ENCODE measurements around the gene ARHGAP26. TPM values are rescaled to one million over a fixed set of nuclear protein-coding genes. Genes with fewer than 3 reads are reported as not detected.

Gene ARHGAP26
- total RNA-seq, 1 experiment from 2014 or later, result 65.5 TPM

DNA sequence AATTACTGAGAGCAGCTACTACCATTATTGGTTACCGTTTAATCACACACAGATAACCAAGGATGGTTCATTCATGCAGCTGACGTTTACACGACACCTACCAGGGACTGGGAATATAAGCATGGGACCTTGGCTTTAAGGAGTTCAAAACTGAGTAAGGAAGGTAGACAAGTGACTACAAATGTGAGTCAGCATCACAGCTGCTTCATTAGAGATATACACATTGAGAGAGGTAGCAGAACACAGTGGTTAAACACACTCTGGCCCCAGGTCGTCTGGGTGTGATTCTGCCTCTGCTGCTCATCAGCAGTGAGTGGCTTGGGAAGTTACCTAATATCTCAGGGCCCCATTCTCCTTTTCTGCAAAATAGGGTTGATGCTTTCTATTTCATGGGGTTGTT, 364.7 kb downstream of the ARHGAP26 start:
- ATAC-seq, result no peak
- ChIA-PET CTCF (interaction anchor here (0.6 kb wide), 1 partner anchor 132 kb away, joined by 3 read pairs; no protein-coding TSS in a partner anchor), POLR2A (no interaction called here)
- TF ChIP-seq POLR2AphosphoS5 (IDR thresholded peaks at IDR 0.05; ENCODE audit: low read depth, low read length) (no peak), SIN3A (IDR thresholded peaks at IDR 0.05; ENCODE audit: borderline replicate concordance, insufficient read depth, low read depth, low read length) (no peak), TCF7L2 (IDR thresholded peaks at IDR 0.05; ENCODE audit: low read depth, low read length) (no peak)
- TF ChIP-seq, protein P1, sequence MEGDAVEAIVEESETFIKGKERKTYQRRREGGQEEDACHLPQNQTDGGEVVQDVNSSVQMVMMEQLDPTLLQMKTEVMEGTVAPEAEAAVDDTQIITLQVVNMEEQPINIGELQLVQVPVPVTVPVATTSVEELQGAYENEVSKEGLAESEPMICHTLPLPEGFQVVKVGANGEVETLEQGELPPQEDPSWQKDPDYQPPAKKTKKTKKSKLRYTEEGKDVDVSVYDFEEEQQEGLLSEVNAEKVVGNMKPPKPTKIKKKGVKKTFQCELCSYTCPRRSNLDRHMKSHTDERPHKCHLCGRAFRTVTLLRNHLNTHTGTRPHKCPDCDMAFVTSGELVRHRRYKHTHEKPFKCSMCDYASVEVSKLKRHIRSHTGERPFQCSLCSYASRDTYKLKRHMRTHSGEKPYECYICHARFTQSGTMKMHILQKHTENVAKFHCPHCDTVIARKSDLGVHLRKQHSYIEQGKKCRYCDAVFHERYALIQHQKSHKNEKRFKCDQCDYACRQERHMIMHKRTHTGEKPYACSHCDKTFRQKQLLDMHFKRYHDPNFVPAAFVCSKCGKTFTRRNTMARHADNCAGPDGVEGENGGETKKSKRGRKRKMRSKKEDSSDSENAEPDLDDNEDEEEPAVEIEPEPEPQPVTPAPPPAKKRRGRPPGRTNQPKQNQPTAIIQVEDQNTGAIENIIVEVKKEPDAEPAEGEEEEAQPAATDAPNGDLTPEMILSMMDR (IDR thresholded peaks at IDR 0.05), result no peak
- TF ChIP-seq, protein P2, sequence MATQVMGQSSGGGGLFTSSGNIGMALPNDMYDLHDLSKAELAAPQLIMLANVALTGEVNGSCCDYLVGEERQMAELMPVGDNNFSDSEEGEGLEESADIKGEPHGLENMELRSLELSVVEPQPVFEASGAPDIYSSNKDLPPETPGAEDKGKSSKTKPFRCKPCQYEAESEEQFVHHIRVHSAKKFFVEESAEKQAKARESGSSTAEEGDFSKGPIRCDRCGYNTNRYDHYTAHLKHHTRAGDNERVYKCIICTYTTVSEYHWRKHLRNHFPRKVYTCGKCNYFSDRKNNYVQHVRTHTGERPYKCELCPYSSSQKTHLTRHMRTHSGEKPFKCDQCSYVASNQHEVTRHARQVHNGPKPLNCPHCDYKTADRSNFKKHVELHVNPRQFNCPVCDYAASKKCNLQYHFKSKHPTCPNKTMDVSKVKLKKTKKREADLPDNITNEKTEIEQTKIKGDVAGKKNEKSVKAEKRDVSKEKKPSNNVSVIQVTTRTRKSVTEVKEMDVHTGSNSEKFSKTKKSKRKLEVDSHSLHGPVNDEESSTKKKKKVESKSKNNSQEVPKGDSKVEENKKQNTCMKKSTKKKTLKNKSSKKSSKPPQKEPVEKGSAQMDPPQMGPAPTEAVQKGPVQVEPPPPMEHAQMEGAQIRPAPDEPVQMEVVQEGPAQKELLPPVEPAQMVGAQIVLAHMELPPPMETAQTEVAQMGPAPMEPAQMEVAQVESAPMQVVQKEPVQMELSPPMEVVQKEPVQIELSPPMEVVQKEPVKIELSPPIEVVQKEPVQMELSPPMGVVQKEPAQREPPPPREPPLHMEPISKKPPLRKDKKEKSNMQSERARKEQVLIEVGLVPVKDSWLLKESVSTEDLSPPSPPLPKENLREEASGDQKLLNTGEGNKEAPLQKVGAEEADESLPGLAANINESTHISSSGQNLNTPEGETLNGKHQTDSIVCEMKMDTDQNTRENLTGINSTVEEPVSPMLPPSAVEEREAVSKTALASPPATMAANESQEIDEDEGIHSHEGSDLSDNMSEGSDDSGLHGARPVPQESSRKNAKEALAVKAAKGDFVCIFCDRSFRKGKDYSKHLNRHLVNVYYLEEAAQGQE (IDR thresholded peaks at IDR 0.05; ENCODE audit: insufficient read depth in 1 of 2, low read depth in 2 of 2, low read length in 1 of 2), result no peak
- DNase-seq (ENCODE audit: low read depth, low spot score), result no peak
- H3K27ac ChIP-seq (ENCODE audit: low read length), result no peak overlapping the region
- intact Hi-C loops (cut with micrococcal nuclease; ENCODE audit: unreplicated experiment) (no loop called here), in situ Hi-C loops (cut with HindIII; ENCODE audit: low pct_unique_long_range_greater_than_20kb, low sequenced_read_pairs) (no loop called here)
- no TSS peak for BruUV-seq (replicated peaks)
- H3K27me3 ChIP-seq (ENCODE audit: control insufficient read depth, insufficient read depth, low read length), result no peaks in the 10 kb centered on the region
- H3K36me3 ChIP-seq (ENCODE audit: control insufficient read depth, insufficient read depth, low read length), result peaks cover 3% of the 10 kb centered on the region; the same call in 1 of the 2 replicates
- H3K9me3 ChIP-seq (ENCODE audit: control insufficient read depth, insufficient read depth, low read depth, low read length), result no peaks in the 10 kb centered on the region
- H3K4me3 ChIP-seq (ENCODE audit: low read depth in 2 of 2, low read length in 2 of 2), result no peak overlapping the region
- no peaks in the 10 kb centered on the region for H3K4me1 ChIP-seq (ENCODE audit: control insufficient read depth, insufficient read depth, low read length)

DNA sequence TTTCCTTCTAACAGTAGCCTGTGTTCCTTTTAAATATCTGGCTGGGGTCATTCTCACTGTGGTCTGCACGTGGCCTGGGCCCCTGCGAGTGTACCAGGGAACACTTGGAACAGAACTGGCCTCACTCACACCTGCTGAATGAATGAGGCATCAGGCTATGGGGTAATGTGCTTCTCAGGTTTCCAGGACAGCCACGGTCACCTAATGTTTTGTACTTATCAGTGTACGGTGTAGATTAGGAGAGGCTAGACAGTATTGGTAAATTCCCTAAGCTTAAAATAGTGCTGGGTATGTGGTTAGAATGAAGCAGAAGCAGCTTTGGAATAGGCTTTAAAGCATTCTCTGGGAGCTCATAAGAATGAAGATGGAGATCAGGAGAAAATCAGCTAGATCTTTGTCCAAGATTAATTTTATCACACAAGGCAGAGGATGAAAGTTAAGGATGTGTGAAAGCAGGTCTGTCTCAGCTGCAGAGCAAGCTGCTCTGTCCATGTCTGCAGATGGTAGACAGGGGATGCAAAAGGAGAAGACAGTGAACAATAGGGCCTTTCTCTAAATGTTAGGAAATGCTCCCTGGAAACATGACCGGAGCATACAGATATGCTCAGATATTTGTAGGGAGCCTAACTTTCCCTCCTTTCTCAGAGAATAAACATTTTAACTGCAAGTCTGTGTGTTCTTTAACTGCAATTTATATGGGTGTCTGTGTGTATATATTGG, 365.8 kb downstream of the ARHGAP26 start:
- intact Hi-C loops (cut with micrococcal nuclease; ENCODE audit: unreplicated experiment), result no loop called here
- in situ Hi-C loops (cut with HindIII; ENCODE audit: low pct_unique_long_range_greater_than_20kb, low sequenced_read_pairs), result no loop called here
- Histone ChIP-seq H3K4me1 (ENCODE audit: control insufficient read depth, insufficient read depth, low read length) (no peaks in the 10 kb centered on the region), H3K9me3 (ENCODE audit: control insufficient read depth, insufficient read depth, low read depth, low read length) (no peaks in the 10 kb centered on the region), H3K4me3 (ENCODE audit: low read depth in 2 of 2, low read length in 2 of 2) (no peak overlapping the region), H3K36me3 (ENCODE audit: control insufficient read depth, insufficient read depth, low read length) (peaks cover 3% of the 10 kb centered on the region; the same call in 1 of the 2 replicates), H3K27me3 (ENCODE audit: control insufficient read depth, insufficient read depth, low read length) (no peaks in the 10 kb centered on the region), H3K27ac (ENCODE audit: low read length) (no peak overlapping the region)
- DNase-seq (ENCODE audit: low read depth, low spot score), result no peak
- no peak for TF ChIP-seq POLR2AphosphoS5 (IDR thresholded peaks at IDR 0.05; ENCODE audit: low read depth, low read length)
- TF ChIP-seq, protein P1 (IDR thresholded peaks at IDR 0.05), result no peak
- ChIA-PET CTCF (interaction anchor here (0.5 kb wide), 1 partner anchor 25 kb away, joined by 8 read pairs; no protein-coding TSS in a partner anchor), POLR2A (no interaction called here)
- no TSS peak for BruUV-seq (replicated peaks)
- ATAC-seq, result no peak
